Karpas-422 (cell line): ENCODE results near the gene OR5C1. TPM values are rescaled to one million over a fixed set of nuclear protein-coding genes. Genes with fewer than 3 reads are reported as not detected.

Source experiments
- DNase-seq: peaks from one replicate; pipeline ENCODE4 v3.0.0-alpha.2; 2015
- H2AFZ ChIP-seq: fragments of 200-600 bp; sonication (generic); 2 replicates; pipeline ENCODE4 v1.6.1; 2014; ENCODE audit warnings: antibody characterized with exemption, low read length, mixed read lengths
- H3K27ac ChIP-seq: fragments of 200-600 bp; sonication (generic); 2 replicates; pipeline ENCODE4 v1.5.1; 2014; ENCODE audit warnings: mild to moderate bottlenecking, low read length, moderate library complexity
- H3K27me3 ChIP-seq: fragments of 200-600 bp; sonication (generic); 2 replicates; pipeline ENCODE4 v1.6.1; 2014; ENCODE audit warnings: low read length, mixed read lengths
- H3K36me3 ChIP-seq: fragments of 200-600 bp; sonication (generic); 2 replicates; pipeline ENCODE4 v1.6.1; 2014; ENCODE audit warnings: low read length, mixed read lengths; ENCODE audit not compliant: insufficient read depth
- H3K4me1 ChIP-seq: fragments of 200-600 bp; sonication (generic); 2 replicates; pipeline ENCODE4 v1.6.1; 2014; ENCODE audit warnings: mild to moderate bottlenecking, low read length, mixed read lengths
- H3K4me2 ChIP-seq: fragments of 200-600 bp; sonication (generic); 2 replicates; pipeline ENCODE4 v1.6.1; 2014; ENCODE audit warnings: low read length, low read depth, mild to moderate bottlenecking; ENCODE audit not compliant: poor library complexity, severe bottlenecking
- H3K4me3 ChIP-seq: fragments of 200-600 bp; sonication (generic); 2 replicates; pipeline ENCODE4 v1.5.1; 2014; ENCODE audit warnings: mild to moderate bottlenecking, antibody characterized with exemption, low read length, mixed read lengths
- H3K79me2 ChIP-seq: fragments of 200-600 bp; sonication (generic); 2 replicates; pipeline ENCODE4 v1.6.1; 2014; ENCODE audit warnings: mild to moderate bottlenecking, low read length, mixed read lengths
- H3K9ac ChIP-seq: fragments of 200-600 bp; sonication (generic); 2 replicates; pipeline ENCODE4 v1.6.0; 2014; ENCODE audit warnings: low read length
- H3K9me2 ChIP-seq: fragments of 200-600 bp; sonication (generic), shearing (Covaris generic); replicated peaks from 2 replicates; pipeline ENCODE4 v1.6.0; 2014; ENCODE audit warnings: mild to moderate bottlenecking, low read length, moderate library complexity; ENCODE audit not compliant: insufficient read depth
- H3K9me3 ChIP-seq: fragments of 300-700, 200-600 bp; sonication (generic); 2 replicates; pipeline ENCODE4 v1.6.1; 2014; ENCODE audit warnings: low read length, mixed read lengths
- H4K20me1 ChIP-seq: fragments of 200-600 bp; sonication (generic); 2 replicates; pipeline ENCODE4 v1.6.1; 2014; ENCODE audit warnings: mild to moderate bottlenecking, antibody characterized with exemption, low read length, low read depth; ENCODE audit not compliant: insufficient read depth
- total RNA-seq: library from RNA; depleted of rRNA; stranded (reverse); fragments of >200 nt; shearing (Covaris generic); gene quantifications from 2 replicates; pipeline ENCODE4 v1.2.3, GENCODE V29; 2014; ENCODE audit warnings: low replicate concordance

Gene OR5C1
- total RNA-seq, 1 experiment from 2014 or later, result not detected

DNA sequence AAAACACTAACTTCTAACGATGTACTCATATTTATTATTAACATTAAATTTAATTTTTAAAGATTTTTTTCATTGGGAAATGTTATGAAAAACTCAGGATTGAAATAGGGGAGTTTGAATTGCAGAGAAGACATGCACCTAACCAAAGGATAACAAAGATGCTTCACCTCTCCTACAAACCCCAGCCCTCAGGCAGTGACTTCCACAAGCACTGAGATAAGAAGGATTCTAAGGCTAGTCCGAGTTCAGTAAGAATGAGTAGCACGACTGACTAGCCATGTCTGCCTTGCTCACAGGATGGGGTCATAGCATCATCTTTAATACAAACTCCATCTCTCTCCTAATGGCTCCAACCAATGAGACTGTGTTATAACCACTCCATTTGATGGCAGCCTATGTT, 7.1 kb upstream of the OR5C1 start:
- H3K9me2 ChIP-seq, result no peaks in the 10 kb centered on the region
- no peak overlapping the region for H3K4me3 ChIP-seq
- H4K20me1 ChIP-seq, result no peaks in the 10 kb centered on the region
- no peak overlapping the region for H2AFZ ChIP-seq
- DNase-seq, result no peak
- H3K79me2 ChIP-seq, result no peaks in the 10 kb centered on the region
- no peak overlapping the region for H3K27ac ChIP-seq
- H3K4me2 ChIP-seq, result no peak overlapping the region
- no peaks in the 10 kb centered on the region for H3K9me3 ChIP-seq
- H3K4me1 ChIP-seq, result no peaks in the 10 kb centered on the region
- H3K27me3 ChIP-seq, result no peaks in the 10 kb centered on the region
- H3K36me3 ChIP-seq, result no peaks in the 10 kb centered on the region
- no peak overlapping the region for H3K9ac ChIP-seq

DNA sequence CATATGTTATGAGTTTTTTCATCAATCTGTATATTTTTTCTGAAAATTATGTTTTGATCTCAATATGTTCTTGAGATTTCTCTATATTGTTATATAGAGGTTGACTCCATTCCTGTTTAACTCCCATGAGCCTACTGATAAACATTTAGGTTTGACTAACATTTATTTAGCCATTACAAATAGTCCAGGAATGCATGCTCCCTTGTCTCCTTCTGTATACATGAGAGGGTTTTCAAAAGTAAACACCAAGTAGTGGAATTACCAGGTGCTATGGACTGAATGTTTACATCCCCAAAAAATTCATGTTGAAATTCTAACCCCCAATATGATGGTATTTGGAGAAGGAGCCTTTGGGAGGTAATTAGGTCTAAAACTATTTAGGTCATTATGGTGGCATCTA, 3.5 kb upstream of the OR5C1 start:
- Histone ChIP-seq H3K4me3 (no peak overlapping the region), H2AFZ (no peak overlapping the region), H3K4me2 (no peak overlapping the region), H3K9me2 (no peaks in the 10 kb centered on the region), H4K20me1 (no peaks in the 10 kb centered on the region), H3K9me3 (no peaks in the 10 kb centered on the region), H3K9ac (no peak overlapping the region), H3K27ac (no peak overlapping the region), H3K27me3 (no peaks in the 10 kb centered on the region), H3K36me3 (no peaks in the 10 kb centered on the region), H3K4me1 (no peaks in the 10 kb centered on the region), H3K79me2 (no peaks in the 10 kb centered on the region)
- no peak for DNase-seq

DNA sequence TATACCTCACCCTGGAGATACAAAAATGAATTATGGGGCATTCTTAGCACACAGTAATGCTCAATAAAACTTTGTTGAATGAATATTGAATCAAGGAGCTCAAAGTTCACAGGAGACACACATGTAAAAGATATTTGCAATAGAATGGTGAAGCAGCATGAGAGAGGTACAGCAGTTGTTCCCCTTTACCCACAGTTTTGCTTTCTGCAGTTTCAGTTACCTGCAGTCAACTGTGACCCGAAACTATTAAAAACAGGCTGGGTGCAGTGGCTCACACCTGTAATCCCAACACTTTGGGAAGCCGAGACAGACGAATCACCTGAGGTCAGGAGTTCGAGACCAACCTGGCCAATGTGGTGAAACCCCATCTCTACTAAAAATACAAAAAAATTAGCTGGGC, 2.4 kb upstream of the OR5C1 start:
- peak; percentile 14 for DNase-seq
- H3K27ac ChIP-seq, result no peak overlapping the region
- no peaks in the 10 kb centered on the region for H3K36me3 ChIP-seq
- H4K20me1 ChIP-seq, result no peaks in the 10 kb centered on the region
- no peak overlapping the region for H3K4me3 ChIP-seq
- H3K4me2 ChIP-seq, result no peak overlapping the region
- no peaks in the 10 kb centered on the region for H3K9me3 ChIP-seq
- H2AFZ ChIP-seq, result no peak overlapping the region
- no peaks in the 10 kb centered on the region for H3K9me2 ChIP-seq
- no peaks in the 10 kb centered on the region for H3K4me1 ChIP-seq
- no peaks in the 10 kb centered on the region for H3K27me3 ChIP-seq
- no peaks in the 10 kb centered on the region for H3K79me2 ChIP-seq
- no peak overlapping the region for H3K9ac ChIP-seq

DNA sequence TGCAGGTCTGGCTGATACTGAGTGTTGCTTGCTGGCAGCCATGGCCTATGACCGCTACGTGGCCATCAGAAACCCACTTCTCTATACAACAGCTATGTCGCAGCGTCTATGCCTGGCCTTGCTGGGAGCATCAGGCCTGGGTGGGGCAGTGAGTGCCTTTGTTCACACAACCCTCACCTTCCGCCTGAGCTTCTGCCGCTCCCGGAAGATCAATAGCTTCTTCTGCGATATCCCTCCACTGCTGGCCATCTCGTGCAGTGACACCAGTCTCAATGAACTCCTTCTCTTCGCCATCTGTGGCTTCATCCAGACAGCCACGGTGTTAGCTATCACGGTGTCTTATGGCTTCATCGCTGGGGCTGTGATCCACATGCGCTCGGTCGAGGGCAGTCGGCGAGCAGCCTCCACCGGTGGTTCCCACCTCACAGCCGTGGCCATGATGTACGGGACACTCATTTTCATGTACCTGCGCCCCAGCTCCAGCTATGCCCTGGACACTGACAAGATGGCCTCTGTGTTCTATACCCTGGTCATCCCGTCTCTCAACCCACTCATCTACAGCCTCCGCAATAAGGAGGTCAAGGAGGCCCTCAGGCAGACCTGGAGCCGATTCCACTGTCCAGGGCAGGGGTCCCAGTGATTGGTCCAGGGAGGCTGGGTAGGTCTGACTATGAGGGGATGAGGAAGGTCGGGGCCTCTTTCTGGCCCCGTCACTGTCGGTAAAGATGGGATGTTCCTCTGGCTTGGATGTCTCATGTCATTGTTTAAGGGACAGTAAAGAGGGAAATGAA, 718 bp downstream of the OR5C1 start:
- Histone ChIP-seq H3K4me3 (no peak overlapping the region), H2AFZ (no peak overlapping the region), H3K4me1 (no peaks in the 10 kb centered on the region), H3K79me2 (no peaks in the 10 kb centered on the region), H3K27ac (no peak overlapping the region), H3K9me3 (no peaks in the 10 kb centered on the region), H3K36me3 (no peaks in the 10 kb centered on the region), H3K4me2 (no peak overlapping the region), H4K20me1 (no peaks in the 10 kb centered on the region), H3K27me3 (no peaks in the 10 kb centered on the region), H3K9me2 (no peaks in the 10 kb centered on the region), H3K9ac (no peak overlapping the region)
- peak; percentile 28 for DNase-seq

DNA sequence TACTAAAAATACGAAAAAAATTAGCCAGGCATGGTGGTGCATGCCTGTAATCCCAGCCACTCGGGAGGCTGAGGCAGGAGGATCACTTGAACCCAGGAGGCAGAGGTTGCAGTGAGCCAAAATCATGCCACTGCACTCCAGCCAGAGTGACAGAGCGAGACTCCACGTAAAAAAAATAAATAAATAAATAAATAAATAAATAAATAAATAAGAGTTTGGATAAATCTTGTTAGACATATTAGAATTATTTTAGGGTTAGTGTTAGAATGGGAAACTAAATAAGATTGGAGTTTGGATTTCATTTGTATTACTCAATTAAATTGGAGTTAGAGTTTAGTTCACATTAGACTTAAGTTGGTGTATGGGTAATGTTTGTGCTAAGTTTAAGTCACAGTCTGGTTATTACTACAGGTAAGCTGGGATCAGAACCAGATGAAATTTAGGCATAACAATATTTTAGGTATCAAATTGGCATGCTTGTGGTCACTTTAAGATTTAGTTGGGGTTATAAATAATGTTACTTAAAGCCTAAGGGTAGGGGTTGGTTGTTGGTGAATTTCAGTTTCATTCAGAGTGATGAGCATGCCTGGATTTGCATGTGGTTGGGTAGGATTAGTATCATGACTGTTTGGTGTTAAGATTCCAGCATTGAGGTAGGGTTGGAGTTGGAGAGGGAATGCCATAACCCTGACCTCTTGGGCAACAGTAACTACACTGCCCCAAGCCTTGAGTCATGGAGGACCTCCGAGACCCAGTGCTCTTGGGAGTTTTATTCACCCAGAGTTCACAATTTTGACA, 3.3 kb downstream of the OR5C1 start:
- no peaks in the 10 kb centered on the region for H3K79me2 ChIP-seq

DNA sequence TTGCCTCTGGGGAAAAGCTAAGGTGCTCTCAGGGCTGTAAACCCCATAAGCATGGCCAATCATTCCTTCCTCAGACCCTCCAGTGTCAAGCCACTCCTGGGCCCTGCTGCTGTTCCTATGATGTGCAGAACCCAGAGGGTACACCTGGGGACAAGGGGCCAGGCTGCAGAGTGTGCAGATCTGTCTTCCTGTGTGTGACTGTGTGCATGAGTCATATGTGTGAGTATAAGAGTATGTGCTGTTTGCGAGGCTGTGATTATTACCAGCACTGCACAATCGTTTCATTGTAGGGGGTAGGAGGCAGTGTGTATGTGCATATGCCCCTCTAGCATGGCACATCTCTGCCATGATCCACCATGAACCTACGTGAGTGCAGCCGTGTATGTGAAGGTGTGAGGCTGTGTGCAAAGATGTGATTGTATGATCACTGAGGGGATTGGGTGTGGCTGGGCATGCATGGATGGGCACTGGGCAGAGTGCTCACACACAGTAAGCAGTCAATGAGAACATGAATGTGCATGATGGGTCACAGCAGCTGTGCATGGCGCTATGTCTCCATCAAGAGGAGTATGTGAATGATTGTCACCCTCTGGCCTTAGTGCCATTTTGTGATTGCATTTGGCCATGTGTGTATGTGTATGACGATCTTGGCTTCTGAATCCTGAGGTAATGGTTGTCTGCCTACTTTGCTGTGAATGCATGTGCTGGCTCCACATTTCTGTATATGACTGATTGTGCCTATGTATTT, 8.8 kb downstream of the OR5C1 start:
- no peaks in the 10 kb centered on the region for H3K9me2 ChIP-seq
- no peak overlapping the region for H2AFZ ChIP-seq
- no peaks in the 10 kb centered on the region for H4K20me1 ChIP-seq
- no peaks in the 10 kb centered on the region for H3K4me1 ChIP-seq
- no peaks in the 10 kb centered on the region for H3K9me3 ChIP-seq
- no peaks in the 10 kb centered on the region for H3K27me3 ChIP-seq
- H3K9ac ChIP-seq, result no peak overlapping the region
- H3K36me3 ChIP-seq, result no peaks in the 10 kb centered on the region
- DNase-seq, result no peak
- no peak overlapping the region for H3K4me3 ChIP-seq
- H3K79me2 ChIP-seq, result no peaks in the 10 kb centered on the region
- H3K4me2 ChIP-seq, result no peak overlapping the region
- no peak overlapping the region for H3K27ac ChIP-seq

More for the DNA sequence above, 3.3 kb downstream of the OR5C1 start:
- H2AFZ ChIP-seq, result no peak overlapping the region
- H3K9ac ChIP-seq, result no peak overlapping the region
- no peaks in the 10 kb centered on the region for H3K4me1 ChIP-seq
- no peaks in the 10 kb centered on the region for H3K9me3 ChIP-seq
- H3K27ac ChIP-seq, result no peak overlapping the region
- H3K4me3 ChIP-seq, result no peak overlapping the region
- no peaks in the 10 kb centered on the region for H3K9me2 ChIP-seq
- no peak overlapping the region for H3K4me2 ChIP-seq
- no peaks in the 10 kb centered on the region for H3K36me3 ChIP-seq
- H3K27me3 ChIP-seq, result no peaks in the 10 kb centered on the region
- no peak for DNase-seq
- H4K20me1 ChIP-seq, result no peaks in the 10 kb centered on the region

DNA sequence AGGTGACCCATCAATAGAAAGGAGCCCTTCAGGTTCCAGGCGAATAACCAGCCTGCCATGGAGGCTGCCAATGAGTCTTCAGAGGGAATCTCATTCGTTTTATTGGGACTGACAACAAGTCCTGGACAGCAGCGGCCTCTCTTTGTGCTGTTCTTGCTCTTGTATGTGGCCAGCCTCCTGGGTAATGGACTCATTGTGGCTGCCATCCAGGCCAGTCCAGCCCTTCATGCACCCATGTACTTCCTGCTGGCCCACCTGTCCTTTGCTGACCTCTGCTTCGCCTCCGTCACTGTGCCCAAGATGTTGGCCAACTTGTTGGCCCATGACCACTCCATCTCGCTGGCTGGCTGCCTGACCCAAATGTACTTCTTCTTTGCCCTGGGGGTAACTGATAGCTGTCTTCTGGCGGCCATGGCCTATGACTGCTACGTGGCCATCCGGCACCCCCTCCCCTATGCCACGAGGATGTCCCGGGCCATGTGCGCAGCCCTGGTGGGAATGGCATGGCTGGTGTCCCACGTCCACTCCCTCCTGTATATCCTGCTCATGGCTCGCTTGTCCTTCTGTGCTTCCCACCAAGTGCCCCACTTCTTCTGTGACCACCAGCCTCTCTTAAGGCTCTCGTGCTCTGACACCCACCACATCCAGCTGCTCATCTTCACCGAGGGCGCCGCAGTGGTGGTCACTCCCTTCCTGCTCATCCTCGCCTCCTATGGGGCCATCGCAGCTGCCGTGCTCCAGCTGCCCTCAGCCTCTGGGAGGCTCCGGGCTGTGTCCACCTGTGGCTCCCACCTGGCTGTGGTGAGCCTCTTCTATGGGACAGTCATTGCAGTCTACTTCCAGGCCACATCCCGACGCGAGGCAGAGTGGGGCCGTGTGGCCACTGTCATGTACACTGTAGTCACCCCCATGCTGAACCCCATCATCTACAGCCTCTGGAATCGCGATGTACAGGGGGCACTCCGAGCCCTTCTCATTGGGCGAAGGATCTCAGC, 11.6 kb downstream of the OR5C1 start, which contains the start of gene OR1K1:
OR1K1 (plus strand) TSS at position 58 of the 995 bp plus-strand sequence; CDS start at position 58, 0 bp downstream.
- no peaks in the 10 kb centered on the region for H3K9me3 ChIP-seq
- DNase-seq, result no peak
- no peaks in the 10 kb centered on the region for H4K20me1 ChIP-seq
- H3K4me3 ChIP-seq, result no peak within 1 kb of the TSS
- H3K9ac ChIP-seq, result no peak within 1 kb of the TSS
- no peaks in the 10 kb centered on the region for H3K27me3 ChIP-seq
- H3K36me3 ChIP-seq, result no peaks in the 10 kb centered on the region
- H3K9me2 ChIP-seq, result no peaks in the 10 kb centered on the region
- no peaks in the 10 kb centered on the region for H3K4me1 ChIP-seq
- H3K27ac ChIP-seq, result no peak within 1 kb of the TSS
- H2AFZ ChIP-seq, result no peak within 1 kb of the TSS
- H3K79me2 ChIP-seq, result no peaks in the 10 kb centered on the region
- no peak within 1 kb of the TSS for H3K4me2 ChIP-seq
